Measurements from ENCODE around the gene OR5V1.
"Not testable (repeated sequence)": the region's sequence is repeated elsewhere in the genome, so short reads cannot be mapped to it uniquely, and the experiment has no call there.

OR5V1 gene

GRCh38 chr6:29368765-29369164 is at the start of gene OR5V1:
Gene OR5V1 (minus strand): TSS chr6:29368865. CDS start chr6:29356195, 12,670 bp downstream.
- no peak for DNase-seq (ENCODE audit: low spot score)

DNA sequence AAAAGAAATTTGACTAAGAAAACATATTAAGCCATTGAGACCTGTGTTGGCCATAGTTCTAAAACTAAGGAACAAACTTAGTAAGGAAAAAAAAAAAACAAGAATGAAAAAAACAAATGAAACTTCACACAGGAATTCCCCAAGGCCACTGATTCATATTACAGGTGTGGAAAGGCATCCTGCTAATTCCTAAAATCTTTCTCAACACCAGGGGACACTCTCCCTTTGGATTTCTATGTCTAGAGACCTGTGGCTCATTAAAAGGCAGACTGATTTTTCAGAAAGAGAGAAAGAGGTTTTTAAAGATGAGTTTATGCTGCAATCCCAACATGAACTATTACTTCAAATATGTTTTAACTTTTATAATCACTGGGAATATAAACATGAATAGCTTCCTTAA is 45.9 kb upstream of the OR5V1 start, which contains the start of gene OR12D1:
TSS of gene OR12D1 (plus strand) at position 341 of the 400 bp plus-strand sequence.
- DNase-seq (ENCODE audit: low spot score) = no peak

GRCh38 chr6:29403801-29404200 is 35.1 kb upstream of the OR5V1 start:
- no peak for DNase-seq (ENCODE audit: low spot score)

GRCh38 chr6:29399525-29399924 is 30.9 kb upstream of the OR5V1 start:
- no peak for DNase-seq (ENCODE audit: low spot score)

GRCh38 chr6:29395331-29395730 is 26.7 kb upstream of the OR5V1 start, which contains the start of gene OR12D2:
Gene OR12D2 (plus strand): TSS chr6:29395631. CDS start chr6:29396700, 1,069 bp downstream.
- DNase-seq (ENCODE audit: low spot score) = no peak

- DNase-seq (ENCODE audit: low spot score) = no peak
These were observed 19.9 kb upstream of the OR5V1 start for GRCh38 chr6:29388533-29388932.

GRCh38 chr6:29376003-29376402 is 7.3 kb upstream of the OR5V1 start:
- DNase-seq (ENCODE audit: low spot score) = no peak

DNA sequence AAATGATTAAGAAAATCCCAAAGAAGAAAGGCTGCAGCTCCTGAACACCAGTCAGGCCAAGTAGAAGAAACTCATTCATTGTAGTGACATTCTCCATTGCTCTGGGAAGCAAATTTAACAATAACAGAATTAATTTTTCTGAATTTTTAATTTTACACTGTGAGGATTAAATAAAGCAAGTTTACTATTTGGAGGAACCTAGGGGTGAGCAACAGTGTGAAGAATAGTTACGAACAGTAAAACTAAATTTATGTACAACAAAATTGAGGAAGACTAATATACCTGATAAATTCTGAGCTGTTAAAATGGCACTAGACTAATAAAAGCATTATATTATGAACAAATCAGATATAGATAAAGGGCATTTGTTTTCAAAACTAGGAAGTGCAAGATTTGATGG is 6.5 kb upstream of the OR5V1 start, which contains the start of gene OR12D3:
TSS of gene OR12D3 (minus strand) at position 101 of the 400 bp plus-strand sequence. CDS start at position 97, 4 bp downstream.
- DNase-seq (ENCODE audit: low spot score) = no peak

DNA sequence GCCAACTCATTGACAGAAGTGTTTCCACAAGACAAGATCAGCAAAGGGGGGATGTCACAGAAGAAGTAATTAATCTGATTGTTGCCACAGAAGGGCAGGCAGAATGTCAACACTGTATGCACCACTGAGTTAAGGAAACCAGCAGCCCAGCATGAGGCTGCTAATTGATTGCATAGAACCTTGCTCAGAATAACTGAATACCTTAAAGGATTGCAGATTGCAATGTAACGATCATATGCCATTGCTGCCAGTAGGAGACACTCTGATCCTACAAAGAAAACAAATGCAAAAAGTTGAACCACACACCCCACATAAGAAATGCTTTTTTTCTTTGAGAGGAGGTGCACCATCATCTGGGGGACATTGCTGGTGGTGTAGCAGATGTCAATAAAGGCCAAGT is 13.1 kb downstream of the OR5V1 start:
- DNase-seq (ENCODE audit: low spot score) = no peak

DNA sequence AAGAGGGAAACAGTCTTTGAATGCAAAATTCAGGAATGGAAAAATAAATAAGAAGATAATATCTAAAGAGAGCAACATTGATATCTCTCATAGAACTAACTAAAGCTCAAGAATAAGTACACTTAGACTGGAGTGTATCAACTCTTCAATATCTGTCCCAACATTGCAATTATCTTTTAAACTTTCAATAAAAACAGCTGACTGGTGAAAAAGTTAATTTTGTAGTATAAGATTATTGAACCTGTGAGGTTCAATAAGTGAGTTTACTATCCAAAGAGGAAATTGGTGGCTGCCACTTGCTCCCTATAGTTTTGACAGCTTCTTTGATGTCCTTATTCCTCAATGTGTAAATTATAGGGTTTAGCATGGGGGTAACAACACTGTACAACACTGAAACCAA is 13.7 kb downstream of the OR5V1 start:
- no peak for DNase-seq (ENCODE audit: low spot score)

DNA sequence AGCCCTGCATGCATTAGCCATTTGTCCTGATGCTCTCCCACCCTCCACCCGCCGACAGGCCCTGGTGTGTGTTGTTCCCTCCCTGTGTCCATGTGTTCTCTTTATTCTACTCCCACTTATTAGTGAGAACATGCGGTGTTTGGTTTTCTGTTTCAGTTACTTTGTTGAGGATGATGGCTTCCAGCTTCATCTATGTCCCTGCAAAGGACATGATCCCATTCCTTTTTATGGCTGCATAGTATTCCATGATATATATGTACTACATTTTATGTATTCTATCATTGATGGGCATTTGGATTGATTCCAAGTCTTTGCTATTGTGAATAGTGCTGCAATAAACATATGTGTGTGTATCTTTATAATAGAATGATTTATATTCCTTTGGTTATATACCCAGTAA is 19.3 kb downstream of the OR5V1 start:
- DNase-seq (ENCODE audit: low spot score) = not testable (repeated sequence)

GRCh38 chr6:29345380-29345779 is 23.3 kb downstream of the OR5V1 start:
- DNase-seq (ENCODE audit: low spot score) = no peak

GRCh38 chr6:29336269-29336668 is 32.4 kb downstream of the OR5V1 start:
- DNase-seq (ENCODE audit: low spot score) = no peak

GRCh38 chr6:29332676-29333075 is 36.0 kb downstream of the OR5V1 start:
- DNase-seq (ENCODE audit: low spot score) = no peak

- no peak for DNase-seq (ENCODE audit: low spot score)
These were observed 42.9 kb downstream of the OR5V1 start for GRCh38 chr6:29325777-29326176.

DNA sequence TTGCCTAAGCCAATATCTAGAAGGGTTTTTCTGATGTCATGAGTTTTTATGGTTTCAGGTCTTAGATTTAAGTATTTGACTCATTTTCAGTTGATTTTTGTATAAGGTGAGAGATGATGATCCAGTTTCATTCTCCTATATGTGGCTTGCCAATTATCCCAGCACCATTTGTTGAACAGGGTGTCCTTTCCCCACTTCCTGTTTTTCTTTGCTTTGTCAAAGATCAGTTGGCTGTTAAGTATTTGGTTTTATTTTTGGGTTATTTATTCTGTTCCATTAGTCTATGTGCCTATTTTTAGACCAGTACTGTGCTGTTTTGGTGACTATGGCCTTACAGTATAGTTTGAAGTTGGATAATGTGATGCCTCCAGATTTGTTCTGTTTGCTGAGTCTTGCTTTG is 45.3 kb downstream of the OR5V1 start:
- DNase-seq (ENCODE audit: low spot score) = not testable (repeated sequence)

GRCh38 chr6:29319931-29320330 is 48.7 kb downstream of the OR5V1 start:
- no peak for DNase-seq (ENCODE audit: low spot score)
